HG02642 (cell line): ENCODE data around the gene IFI6.
A peak's percentile ranks its signal among the peaks of the same experiment; 100 is the strongest.

ENCODE experiments used
- ATAC-seq: cut with Tn5 transposase; IDR thresholded peaks from one replicate; pipeline ENCODE4 v1.9.1; 2021; ENCODE audit warnings: mild to moderate bottlenecking; ENCODE audit not compliant: unreplicated experiment, poor library complexity

The IFI6 gene

DNA sequence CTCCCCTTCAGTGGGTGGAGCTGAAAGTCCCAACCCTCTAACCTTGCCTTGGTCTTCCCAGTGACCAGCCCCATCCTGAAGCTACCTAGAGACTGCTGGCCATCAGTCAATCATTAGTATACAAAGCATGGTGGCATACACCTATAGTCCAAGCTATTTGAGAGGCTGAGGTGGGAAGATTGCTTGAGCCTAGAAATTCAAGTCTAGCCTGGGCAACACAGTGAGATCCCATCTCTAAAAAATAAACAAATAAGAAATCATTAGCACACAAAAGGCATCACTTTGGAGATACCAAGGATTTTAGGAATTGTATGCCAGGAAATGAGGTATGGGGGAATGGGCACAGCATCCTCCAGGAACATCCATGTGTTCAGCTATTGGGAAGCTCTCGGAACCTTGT lies 4.4 kb upstream of the IFI6 start:
- ATAC-seq = no peak

DNA sequence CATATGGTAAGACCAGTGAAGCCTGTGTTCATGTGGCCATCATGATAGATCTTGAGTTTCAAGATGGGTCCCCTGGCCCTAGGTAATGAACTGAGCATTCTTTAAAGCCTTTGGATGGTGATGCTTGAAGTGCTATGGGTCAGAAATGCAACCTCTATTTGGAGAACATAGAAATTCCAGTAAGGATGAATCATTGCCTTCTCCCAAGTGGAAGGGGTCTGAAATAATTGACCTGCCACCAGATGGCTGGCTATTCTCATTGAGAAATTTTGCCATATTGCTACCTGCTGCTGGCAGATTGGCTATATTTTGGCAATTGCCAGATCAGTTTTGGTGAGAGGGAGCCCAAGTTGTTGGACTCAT lies 739 bp upstream of the IFI6 start:
- ATAC-seq = no peak

DNA sequence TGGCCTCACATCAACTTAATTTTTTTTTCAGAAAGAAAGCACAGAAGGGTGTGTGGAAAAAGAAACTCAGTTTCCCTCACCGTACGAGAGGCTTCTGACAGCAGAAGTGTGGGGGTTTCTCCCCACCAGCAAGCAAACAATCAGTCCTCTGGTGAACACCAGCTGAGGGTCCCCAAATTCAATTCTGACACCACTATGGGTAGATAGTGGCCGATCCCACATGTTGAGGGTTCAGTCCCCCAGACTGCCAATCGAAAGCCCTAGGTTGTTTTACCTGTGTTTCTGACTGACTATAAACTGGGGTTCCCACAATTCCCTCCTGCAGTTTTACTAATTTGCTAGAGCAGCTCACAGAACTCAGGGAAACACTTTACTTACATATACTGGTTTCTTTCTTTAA lies 2.1 kb downstream of the IFI6 start:
- ATAC-seq = no peak

DNA sequence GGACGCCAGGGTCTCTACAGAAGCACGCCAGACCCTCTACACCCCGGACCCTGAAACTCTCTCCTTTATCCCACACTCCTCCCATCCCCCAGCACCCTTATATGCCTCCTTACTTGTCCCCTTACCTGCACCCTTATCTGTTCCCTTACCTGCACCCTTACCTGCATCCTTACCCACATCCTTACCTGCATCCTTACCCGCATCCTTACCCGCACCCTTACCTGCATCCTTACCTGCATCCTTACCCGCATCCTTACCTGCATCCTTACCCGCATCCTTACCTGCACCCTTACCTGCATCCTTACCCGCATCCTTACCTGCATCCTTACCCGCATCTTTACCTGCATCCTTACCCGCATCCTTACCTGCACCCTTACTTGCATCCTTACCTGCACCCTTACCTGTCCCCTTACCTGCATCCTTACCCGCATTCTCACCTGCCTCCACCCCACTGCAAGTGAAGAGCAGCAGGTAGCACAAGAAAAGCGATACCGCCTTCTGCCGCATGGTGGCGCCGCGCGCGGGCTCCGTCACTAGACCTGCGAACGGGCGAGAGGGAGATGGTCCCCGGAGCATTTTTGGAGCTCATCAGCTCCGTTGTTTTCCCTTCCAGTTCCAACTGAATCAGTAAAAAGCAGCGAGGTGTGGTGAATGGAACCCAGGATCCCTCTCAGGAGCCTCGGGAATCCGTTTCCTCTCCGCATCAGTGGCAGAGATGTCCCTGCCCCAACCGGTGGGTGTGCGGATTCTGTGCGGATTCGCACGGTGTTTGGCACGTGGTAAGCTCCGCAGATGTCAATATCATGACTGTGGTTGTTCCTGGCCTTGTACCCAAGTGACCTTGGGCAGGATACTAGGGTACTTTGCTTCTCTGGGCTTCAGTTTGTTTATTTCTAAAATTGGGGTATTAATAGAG lies 2.9 kb downstream of the IFI6 start:
- no peak for ATAC-seq

DNA sequence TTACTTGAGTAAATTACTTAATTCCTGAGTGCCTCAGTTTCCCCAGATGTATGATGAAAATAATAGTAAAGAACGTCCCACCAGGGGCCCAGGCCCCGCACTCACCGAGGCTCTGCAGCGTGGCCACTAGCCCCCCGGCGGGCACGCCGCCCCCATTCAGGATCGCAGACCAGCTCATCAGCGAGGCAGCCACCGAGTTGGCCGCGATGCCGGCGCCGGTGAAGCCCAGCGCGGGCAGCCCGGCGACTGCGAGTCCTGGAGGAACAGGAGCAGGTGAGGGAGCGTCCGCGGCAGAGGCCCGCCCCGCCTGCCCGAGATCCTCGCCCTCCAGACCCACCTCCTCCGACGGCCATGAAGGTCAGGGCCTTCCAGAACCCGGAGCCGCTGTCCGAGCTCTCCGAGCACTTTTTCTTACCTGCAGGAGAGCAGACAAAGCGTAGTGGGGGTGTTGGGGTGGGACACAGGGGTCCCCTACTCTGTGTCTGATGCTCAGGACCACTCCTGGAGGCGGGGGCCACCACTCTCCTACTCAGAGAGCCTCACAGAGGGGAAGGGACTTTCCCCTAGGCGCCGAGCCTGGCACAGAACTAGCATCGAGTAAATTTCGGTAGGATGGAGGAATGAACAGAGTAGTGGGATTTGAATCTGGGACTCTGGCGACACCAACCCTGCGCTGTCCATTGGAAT lies 3.7 kb downstream of the IFI6 start:
- ATAC-seq = no peak

DNA sequence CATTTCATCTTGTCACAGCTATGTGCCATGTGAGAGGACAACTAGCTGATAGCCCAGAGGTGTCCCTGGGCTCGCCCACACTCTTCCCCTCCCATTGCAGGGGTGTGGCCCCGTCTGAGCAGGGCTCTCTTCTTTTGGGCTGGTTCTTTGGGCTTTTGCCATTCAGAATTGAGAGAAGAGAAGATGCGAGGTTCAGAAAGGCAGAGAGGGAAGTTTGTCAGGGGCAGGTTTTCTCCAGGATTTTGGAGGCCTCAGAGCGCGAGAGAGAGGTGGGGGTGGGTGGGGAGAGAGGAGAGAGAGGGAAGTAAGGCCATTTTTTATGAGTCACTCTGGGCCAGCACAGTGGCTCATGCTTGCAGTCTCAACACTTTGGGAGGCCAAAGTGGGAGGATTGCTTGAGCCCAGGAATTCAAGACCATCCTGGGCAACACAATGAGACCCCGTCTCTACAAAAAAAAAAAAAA lies 5.2 kb downstream of the IFI6 start:
- ATAC-seq = no peak

DNA sequence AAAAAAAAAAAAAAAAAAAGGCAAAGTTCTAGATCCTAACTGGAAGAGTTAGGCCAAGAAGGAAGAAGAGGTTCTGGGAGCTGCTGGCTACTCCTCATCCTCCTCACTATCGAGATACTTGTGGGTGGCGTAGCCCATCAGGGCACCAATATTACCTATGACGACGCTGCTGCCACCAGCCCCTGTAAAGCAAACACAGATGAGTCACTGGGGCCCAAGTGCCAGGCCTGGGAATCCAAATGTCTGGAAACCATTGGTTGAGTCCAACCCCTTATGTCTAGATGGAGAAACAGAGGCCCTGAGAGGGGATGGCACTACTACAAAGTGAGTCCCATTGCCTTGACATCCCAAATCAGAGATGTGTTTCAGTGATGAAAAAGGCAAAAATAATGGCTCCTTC lies 5.7 kb downstream of the IFI6 start:
- no peak for ATAC-seq

DNA sequence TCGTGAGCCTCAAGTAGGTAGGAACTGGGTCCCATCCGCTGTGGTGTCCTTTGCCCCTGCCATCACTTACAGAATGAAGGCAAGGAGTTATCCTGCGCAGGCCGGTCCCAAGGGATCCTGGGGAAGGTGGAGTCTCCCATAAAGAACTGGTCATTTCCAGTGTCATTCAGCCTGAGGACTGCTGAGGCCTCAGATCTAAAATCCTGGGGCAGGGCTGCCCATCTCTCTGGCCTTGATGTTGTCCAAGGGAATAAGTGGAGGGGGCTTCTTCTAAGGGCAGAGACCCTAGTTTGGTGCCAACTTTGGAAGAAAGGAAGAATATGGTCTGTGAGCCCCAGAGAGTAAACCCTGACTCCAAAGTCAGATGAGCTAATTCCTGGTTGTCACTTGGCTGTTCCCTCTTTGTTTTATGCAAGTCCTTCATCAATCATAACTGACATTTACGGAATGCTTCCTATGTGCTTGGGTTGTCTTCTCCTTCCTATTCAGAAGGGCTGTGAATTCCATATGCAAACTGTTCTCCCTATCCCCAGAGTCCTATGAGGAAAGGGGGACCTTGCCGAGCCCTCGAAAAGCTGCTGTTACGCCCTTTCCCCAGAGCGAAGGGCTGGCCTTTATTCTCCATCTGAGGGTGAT lies 6.9 kb downstream of the IFI6 start:
- ATAC-seq = no peak

DNA sequence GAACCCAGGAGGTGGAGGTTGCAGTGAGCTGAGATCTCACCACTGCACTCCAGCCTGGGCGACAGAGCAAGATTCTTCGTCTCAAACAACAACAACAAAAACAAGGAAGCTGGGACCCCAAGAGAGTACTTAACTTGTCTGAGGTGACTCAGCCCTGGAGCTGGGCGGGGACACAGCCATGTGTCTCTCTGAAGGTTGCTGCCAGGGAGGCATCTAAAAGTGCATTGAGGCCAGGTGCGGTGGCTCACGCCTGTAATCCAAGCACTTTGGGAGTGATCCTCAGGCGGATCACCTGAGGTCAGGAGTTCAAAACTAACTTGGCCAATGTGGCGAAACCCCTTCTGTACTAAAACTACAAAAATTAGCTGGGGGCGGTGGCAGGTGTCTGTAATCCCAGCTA lies 7.7 kb downstream of the IFI6 start:
- ATAC-seq = no peak

DNA sequence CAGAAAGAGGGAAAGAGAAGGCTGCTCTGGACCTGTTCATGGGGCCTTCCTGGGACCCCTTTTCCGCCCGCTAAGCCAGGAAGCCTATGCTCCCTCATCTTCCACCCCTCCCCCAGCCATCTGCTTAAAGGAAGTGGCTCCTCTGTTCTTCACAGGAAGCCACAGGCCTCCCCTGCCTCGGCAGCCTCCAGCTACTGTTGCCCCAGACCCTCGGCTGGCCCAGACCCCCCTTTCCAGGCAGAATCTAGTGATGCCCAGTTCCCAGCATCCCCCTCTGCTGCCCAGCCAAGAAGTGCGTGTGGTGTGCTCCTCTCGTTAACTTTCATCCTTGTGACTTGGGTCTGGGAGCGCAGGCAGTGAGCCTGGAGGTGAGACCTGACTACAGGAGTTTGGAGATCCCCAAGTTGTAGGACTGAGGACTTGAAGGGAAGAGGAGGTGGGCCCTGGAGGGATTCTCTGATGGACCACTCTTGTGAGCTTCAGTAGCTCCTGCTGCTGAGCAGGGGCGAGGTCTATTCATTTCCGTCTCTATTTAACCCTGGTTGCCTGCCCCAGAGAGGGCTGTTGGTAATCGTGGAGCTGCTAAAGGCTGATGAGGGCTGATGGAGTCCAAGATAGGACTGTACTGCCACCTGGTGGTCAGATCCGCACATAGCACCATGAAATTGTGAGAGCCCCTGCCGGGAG lies 9.1 kb downstream of the IFI6 start:
- peak; percentile 30 for ATAC-seq

DNA sequence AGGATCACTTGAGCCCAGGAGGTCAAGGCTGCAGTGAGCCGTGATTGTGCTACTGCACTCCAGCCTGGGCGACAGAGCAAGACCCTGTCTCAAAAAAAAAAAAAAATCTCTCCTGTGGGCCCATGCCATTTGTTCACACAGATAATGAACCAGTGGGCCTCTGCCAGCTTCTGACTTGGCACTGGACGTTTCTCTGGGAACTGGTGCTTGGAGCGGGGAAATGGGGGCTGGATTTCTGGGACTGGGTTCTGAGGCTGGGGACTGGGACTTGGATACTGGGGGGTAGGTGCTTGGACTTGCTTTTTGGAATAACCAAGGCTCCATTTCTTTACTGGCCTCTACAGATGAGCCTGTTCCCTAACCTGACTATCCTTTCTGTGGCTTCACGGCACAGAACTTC lies 9.7 kb downstream of the IFI6 start:
- ATAC-seq = no peak

DNA sequence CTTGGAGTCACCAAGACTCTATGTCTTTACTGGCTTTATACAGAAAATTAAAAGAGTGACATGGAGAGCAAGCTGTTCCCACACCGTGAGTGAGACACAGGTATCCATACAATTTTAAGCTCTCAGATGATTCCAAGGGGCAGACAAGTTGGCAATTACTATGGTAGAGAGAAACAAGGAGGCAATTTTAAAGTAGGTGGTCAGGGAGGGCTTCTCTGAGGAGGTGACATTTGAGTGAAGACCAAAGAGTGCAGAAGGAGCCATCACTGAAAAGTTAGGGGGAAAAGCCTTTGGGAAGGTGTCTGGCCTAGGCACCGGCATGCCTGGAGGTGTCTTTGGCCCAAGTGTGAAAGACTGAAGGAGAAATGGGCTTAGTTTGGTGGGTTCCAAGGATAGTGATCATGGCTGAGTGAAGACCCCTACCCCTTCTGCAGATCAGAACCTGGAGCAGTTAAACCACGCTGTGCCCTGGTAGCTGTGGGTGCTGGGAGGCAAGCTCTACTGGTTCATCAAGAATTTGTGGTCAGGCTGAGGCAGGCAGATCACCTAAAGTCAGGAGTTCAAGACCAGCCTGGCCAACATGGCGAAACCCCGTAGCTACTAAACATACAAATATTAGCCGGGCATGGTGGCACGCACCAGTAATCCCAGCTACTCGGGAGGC lies 10.4 kb downstream of the IFI6 start:
- ATAC-seq = no peak

DNA sequence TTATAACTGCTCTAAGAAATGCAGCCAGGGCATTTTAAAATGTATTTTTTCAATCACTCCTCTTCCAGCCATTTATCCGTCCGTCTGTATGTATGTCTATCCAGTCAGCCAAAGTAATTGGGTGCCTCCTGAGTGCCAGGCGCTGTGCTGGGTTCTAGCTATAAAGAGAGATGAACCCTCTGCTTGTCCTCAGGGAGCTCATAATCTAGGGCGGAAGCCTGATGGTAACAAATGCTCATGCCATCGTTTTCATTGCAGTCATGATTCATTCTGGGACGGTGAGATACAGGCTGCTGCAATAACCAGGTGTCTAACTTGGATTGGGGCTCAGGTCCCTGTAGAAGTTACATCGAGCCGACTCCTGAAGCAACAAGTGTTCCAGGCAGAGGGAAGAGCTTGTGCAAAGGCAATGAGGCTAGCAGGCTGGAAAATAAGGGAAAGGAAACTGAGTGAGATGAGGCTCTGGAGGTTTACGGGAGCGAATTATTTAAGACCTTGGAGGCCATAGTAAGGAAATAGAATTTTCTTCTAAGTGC lies 11.6 kb downstream of the IFI6 start:
- no peak for ATAC-seq

DNA sequence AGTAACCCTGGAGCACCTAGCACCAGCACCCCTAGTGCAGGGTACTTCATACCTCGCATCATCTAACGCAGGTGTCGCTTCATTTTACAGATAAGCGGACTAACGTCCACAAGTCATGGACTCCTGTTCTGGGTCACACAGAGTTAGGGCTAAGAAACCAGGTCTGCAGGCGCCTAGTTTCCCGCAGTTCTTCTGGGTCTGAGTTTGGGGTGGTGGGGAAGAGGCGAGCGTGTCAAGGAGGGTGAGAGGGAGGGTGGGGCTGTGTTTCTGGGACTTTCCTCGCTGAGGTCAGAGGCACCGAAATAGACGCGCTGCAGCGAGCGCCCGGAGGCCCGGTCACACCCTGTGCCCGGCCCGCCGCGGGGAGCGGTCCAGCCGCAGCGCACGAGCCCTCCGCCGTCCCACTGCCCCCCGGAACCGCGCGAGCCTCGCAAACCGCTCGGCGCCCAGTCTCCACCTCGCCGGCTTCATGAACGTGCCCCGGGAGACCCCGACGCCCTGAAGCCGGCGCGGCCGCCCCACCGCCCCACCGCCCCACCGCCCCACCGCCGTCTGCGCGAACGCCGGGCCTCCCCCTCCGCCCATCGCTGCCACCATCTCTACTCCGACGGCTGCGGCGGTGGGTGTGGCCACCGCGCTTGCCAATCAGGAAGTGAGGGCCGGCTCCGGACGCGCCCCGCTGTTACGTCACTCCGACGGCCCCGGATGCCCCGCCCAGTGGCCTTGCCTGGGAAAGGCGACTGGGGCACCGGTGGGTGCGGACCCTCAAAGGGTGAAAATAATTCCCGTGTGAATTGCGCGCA lies 12.3 kb downstream of the IFI6 start:
- ATAC-seq = peak; percentile 72

DNA sequence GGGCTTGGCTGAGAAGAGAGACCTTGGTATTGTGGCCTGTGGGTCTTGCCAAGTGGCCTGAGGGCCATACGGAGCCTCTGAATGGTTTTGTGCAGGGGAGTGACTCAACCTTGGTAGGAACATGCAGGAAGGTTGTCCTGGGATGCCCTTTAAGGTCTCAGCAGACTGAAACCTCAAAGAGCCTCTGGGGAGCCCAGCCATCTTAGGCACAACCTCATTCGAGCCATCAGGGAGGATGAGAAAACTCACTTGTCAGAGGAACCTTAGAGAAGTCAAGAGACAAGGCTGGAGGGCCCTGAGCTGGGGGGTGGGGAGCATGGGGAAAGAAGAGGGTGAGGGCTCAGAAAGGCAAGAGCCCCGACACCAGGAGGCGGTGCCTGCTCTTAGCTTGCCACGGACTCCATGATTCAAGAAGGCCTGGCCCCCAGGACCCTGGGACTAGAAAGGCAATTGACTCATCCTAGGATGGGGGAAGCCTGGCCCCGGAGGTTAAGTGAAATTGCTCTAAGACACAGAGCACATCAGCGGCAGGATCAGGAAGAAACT lies 13.0 kb downstream of the IFI6 start:
- ATAC-seq = peak; percentile 13

DNA sequence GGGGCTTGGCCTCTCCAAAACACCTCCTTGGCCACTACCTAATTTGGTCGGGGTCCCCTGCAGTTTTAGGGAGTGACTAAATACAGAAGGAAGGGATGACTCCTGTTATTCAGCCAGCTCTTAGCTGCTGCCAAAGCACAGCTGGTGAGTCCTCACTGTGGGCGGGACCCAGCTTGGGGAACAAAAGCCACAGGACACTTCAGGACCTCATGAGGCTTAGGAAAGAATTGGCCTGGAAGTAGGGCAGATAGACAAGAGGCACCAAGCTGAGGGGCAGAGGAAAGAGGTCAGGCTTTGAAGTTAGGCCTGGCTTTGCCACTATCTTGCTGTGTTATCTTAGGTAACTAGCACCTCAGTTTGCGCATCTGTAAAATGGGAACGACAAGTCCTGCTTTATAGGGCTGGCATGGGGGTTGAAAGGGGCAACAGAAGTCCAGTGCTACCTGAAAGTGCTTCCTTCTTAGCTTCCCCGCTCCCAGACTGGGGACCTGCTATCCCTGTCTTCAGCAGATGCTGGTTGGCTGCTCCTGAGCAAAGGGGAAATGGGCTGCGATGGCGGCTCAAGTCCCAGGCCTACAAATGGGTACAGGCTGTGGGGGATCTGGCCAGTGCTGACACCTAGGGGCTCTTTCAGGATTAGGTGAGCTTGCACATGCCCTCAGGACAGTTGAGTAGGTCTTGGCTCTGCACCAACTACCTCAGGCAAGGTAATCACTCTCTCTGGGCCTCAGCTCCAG lies 15.7 kb downstream of the IFI6 start:
- no peak for ATAC-seq

DNA sequence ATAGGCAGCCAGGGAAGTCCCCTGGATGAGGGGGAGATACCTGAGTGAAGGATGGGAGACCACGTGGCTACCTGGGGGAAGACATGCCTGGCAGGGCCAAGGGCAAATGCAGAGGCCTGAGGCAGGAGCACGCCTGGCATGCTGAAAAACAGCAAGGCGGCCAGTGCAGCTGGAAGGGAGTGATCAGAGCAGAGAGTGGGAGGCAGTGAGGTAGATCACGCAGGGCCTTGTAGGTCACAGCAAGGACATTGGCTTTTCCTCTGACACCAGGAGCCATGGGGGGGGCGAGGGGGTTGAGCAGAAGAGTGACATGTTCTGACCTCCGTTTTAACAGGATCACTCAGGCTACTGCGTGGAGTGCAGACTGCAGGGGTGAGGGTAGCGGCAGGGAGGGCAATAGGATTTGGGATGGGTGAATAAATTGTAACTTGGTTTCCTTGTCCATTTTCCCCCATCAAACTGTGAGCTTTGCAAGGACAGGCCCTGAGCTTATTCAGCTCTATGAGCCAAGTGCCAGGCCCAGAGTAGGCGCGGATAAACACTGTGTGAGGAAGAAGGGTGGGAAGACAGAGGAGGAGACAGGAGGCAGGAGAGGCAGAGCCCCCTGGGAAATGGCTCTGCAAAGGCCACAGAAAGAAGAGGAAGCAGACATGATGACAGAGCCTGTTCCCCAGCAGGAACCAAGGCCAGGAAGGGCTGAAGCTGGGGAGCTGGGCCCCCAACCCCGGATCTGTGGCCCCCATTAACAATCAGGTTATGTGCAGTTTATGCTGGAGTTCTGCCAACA lies 16.6 kb downstream of the IFI6 start:
- no peak for ATAC-seq
